CD1c-positive myeloid dendritic cell (primary cell): ENCODE results near the gene BLOC1S5.
A peak's percentile ranks its signal among the peaks of the same experiment; 100 is the strongest.
"Not testable (repeated sequence)": the region's sequence is repeated elsewhere in the genome, so short reads cannot be mapped to it uniquely, and the experiment has no call there.

Source experiments
- DNase-seq: peaks from one replicate; pipeline ENCODE4 v3.0.0-alpha.2; 2016; ENCODE audit errors: extremely low spot score

BLOC1S5 gene

DNA sequence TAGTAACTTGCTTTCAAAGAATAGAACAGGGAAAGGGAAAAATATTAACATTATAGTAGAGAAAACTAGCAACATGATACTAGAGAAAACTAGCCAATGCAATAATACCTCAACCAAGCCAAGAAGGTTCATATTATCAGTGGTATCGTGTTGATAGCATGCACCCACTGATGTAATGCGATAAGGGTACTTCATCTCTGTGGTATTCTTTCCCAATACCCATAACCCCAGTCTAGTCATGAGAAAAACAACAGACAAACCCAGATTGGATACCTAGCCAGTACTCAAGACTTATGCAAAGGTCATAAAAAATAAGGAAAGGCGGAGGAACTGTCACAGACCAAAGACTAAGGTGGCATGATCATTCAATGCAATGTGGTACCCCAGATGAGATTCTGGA is 21.0 kb downstream of the BLOC1S5 start:
- DNase-seq: no peak

DNA sequence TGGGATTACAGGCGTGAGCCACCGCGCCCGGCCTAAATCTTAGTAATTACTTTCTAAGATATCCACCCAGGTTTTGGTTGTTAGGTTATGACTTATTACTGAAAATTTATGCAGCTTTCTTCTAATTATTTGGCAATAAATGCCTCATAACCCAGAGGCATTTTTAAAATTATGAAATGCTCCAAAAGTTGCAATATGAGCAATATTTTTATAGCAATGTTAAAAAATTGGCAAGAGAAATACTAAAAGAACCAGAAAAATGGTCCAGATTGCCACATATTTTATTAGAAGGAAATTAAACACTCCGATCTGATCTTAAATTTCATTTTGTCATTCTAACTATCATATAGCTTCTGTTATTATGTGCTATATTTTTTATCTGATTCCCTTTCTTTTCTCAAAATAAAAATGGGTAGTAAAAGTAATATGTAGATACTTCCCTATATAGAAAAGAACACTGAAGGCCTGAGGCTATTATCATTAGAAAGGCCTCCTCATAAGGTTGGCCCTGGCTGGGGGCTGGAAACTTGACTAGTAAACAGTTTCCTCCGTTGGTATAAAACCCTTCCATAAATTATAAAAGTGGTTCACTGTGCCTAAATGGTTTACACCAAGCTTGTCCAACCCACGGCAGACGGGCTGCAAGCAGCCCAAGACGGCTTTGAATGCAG is 22.1 kb downstream of the BLOC1S5 start:
- no peak for DNase-seq

DNA sequence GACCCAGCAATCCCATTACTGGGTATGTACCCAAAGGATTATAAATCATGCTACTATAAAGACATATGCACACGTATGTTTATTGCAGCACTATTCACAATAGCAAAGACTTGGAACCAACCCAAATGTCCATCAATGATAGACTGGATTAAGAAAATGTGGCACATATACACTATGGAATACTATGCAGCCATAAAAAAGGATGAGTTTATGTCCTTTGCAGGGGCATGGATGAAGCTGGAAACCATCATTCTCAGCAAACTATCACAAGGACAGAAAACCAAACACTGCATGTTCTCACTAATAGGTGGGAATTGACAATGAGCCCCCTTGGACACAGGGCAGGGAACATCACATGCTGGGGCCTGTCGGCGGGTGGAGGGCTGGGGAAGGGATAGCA is 30.1 kb downstream of the BLOC1S5 start:
- DNase-seq: not testable (repeated sequence)

- no peak for DNase-seq
These were observed 33.3 kb downstream of the BLOC1S5 start for GRCh38 chr6:8030920-8031319.

DNA sequence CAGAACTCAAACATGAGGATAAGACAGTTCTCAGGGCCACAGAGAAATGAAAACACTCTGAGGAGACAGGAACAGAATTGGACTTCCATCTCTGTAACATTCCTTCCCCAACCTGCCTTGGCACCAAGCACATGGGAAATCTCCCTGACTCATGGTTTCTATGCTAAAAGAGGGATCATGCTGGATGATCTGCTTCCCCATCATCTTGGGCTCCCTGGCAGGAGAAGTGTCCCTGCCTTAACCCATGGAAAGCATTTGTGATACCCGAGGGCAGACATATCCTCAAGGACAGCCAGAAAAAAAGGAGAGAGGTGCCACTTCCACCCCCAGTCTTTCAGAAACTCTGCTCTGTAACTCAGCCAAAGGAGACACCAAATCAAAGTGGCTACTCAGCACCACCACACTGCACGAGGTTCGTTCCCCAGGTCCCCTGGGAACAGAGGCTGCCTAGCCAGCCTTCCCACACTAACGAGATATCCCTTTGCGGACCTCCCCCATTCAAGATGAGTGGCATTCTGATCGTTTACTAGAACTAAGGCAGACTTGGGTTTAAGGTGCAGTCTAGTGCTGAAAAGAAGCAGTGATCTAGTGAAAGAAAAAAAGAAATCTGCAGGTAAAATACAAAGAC is 34.8 kb downstream of the BLOC1S5 start:
- DNase-seq: no peak

GRCh38 chr6:8027965-8028651 is 36.1 kb downstream of the BLOC1S5 start:
- DNase-seq: no peak

- DNase-seq: no peak
These were observed 37.4 kb downstream of the BLOC1S5 start for GRCh38 chr6:8026800-8027199.

GRCh38 chr6:8025191-8025590 is 39.0 kb downstream of the BLOC1S5 start:
- DNase-seq: no peak

- no peak for DNase-seq
These were observed 40.6 kb downstream of the BLOC1S5 start for GRCh38 chr6:8023638-8024037.

- DNase-seq: no peak
These were observed 44.1 kb downstream of the BLOC1S5 start for GRCh38 chr6:8020083-8020482.

GRCh38 chr6:8017705-8018104 is 46.5 kb downstream of the BLOC1S5 start:
- DNase-seq: no peak

DNA sequence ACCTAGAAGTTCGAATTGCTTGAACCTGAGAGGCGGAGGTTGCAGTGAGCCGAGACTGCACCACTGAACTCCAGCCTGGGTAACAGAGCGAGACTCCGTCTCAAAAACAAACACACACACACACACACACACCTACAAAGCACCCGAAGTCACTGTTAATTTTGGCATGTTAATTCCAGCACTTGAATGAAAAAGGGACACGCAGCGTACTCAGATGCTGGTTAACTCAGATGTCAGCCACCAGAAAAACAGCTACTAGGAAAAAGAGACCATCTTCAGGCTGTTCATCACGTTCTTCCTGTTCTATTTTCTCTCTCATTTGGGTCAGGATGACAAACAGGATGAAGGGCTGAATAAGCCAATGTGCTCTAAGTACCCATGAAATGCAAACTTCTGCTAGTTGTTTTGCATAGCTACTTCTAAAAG is 46.9 kb downstream of the BLOC1S5 start:
- DNase-seq: no peak

GRCh38 chr6:8014947-8015346 is 49.2 kb downstream of the BLOC1S5 start:
- no peak for DNase-seq

DNA sequence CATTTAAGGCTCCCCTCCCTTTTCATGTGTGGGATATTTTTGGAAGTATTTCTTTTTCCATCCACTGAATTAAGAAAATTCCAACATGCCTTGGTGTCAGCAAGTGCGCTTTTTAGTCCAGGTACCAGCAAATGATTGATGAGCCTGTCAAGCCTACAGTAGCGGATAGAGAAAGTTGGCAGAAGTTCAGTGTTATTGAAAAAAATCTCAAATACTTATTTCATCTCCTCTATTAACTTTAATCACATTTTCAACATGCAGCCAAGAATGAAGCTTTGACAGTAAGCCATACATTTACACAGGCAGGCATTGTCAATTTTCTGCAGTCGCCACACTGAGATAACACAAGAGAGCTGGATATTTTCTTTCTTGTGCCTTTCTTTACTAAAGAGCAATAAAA is 50.4 kb downstream of the BLOC1S5 start:
- DNase-seq: no peak

DNA sequence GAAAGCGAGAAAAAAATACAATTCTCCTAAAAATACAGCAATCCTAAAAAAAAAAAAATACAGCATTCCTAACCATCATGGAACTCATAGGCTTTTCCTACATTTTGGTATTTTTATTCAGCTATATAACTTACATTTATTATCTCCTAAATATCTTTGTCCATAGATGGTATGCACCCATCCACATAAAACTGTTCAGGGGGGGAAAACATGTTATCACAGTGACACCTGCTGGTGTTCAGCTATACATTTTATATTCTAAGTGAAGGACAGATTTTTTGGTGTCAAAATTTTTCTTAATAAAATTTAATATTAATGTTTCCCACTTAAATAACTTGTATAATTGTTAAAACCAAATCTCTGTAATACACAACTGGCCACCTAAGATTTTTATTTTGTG is 58.0 kb downstream of the BLOC1S5 start:
- peak; percentile 36 for DNase-seq

DNA sequence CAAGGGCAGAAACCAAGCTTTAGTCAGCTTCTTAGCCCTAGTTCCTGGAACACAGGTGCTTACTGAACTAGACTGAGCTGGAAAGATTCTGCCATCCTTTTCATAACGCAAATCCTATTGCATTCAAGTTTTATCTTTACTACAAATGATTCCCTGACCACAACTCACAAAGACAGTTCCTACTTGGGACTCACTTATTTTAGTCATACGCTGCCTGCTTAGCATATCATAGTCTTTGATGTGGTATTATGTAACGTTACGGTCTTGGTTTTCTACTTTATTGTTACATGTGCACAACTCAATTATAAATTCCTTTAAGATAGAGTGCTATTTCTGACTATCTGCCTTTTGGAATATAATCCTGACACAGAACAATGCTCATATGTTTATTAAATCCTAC is 59.1 kb downstream of the BLOC1S5 start:
- DNase-seq: no peak

GRCh38 chr6:8000636-8001035 is 63.6 kb downstream of the BLOC1S5 start:
- no peak for DNase-seq

DNA sequence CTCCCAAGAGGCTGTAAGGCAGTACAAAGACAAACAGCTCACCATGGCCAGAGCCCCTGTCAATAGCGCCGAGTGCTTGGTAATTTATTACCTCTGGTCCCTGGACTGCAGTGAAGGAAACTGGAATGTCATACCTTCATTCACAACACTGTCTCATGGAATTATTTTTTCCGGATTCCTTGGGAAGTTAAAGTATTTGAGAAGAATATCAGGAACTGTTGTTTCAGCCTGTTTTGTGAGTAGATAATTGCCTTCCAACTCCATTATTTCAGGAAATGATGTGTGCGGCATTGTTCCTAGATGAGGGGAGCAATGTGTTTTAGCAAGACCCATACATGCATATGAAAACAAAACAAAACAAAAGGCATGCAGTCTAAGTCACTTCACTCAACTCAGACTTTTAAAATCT is 64.0 kb downstream of the BLOC1S5 start:
- DNase-seq: no peak

DNA sequence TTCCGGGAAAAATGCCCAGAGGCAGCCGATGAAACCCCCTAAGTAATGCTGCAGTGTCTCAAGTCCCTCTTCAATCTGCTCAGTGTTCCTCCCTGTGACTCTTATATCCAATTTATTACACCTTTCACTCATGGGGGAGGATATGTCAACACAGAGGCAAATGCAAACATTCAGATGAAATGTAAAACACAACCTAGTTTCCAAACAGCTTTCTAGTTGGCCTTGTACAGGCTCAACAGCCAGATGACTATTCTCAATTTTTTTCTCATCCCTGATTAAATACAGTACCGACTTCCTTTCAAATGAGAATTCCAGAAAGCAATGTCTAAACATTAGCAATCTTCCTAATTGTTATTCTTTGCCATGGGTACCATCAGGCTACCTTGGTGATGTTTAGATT is 65.0 kb downstream of the BLOC1S5 start:
- DNase-seq: no peak

- no peak for DNase-seq
These were observed 66.0 kb downstream of the BLOC1S5 start for GRCh38 chr6:7998103-7998725.

GRCh38 chr6:7997286-7997685 is 66.9 kb downstream of the BLOC1S5 start:
- no peak for DNase-seq

DNA sequence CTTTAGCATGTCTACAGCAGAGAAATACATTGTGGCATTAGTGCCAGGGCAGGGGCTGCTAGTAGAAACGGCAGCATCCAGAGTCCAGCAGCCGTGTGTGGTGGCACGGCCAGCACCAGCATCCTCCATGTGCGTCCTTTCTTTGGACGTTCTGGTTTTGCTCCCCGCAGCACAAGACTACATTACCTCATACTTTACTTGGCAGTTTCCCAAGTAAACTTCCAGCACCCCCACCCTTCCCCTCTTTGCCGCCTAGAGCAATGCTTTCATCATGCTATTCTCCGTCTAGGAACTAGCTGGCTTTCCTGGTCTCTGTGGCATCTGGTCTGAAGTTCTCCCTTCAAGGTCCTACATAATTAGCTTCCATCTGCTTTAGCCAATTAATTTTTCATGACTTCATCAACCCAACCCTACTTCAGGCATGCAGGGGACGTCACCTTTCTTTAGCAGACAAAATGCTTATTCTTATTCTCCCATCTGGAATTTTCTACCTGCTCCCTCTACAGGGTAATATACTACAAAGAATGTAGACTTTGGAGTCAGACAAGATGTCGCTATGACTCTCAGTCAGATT is 67.6 kb downstream of the BLOC1S5 start:
- DNase-seq: no peak
